ENCODE results near the gene MYCBPAP.

GRCh38 chr17:50547736-50548083 is 39.5 kb downstream of the MYCBPAP start:
- no peak for TF ChIP-seq CTCF (IDR thresholded peaks at IDR 0.05; ENCODE audit: low read length)
- no peak for TF ChIP-seq EZH2 (optimal IDR thresholded peaks at IDR 0.05; ENCODE audit: low read depth, low read length)
- no peak for TF ChIP-seq EZH2phosphoT487 (IDR thresholded peaks at IDR 0.05; ENCODE audit: low read length)
